ENCODE measurements around the gene SHBG. TPM values are rescaled to one million over a fixed set of nuclear protein-coding genes. Genes with fewer than 3 reads are reported as not detected.
A peak's percentile ranks its signal among the peaks of the same experiment; 100 is the strongest.

SHBG gene
- total RNA-seq, 4 donors from 2014 or later, result 2.1 to 38.0 (median 16.3) TPM

DNA sequence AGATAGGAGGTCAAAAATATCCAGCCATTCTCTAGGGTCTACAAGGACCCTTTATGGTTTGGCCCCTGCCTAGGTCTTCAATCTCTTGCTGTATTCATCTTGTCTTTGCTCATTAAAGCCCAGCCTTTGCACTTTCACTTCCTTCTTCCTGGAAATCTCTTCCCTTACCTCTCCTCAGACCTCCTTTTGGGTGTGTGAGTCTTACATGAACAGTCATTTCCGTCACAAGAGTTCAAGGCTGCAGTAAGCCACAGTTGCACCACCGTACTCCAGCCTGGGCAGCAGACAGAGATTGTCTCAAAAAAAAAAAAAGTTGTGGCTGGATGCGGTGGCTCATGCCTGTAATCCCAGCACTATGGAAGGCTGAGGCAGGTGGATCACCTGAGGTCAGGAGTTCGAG lies 14.8 kb downstream of the SHBG start:
- no peak overlapping the region for H3K27ac ChIP-seq
- peaks cover 0 to under 1% of the 10 kb centered on the region in 2 donors for H3K27me3 ChIP-seq
- TF ChIP-seq POLR2A (IDR thresholded peaks at IDR 0.05), result no peak
- TF ChIP-seq, protein P1, sequence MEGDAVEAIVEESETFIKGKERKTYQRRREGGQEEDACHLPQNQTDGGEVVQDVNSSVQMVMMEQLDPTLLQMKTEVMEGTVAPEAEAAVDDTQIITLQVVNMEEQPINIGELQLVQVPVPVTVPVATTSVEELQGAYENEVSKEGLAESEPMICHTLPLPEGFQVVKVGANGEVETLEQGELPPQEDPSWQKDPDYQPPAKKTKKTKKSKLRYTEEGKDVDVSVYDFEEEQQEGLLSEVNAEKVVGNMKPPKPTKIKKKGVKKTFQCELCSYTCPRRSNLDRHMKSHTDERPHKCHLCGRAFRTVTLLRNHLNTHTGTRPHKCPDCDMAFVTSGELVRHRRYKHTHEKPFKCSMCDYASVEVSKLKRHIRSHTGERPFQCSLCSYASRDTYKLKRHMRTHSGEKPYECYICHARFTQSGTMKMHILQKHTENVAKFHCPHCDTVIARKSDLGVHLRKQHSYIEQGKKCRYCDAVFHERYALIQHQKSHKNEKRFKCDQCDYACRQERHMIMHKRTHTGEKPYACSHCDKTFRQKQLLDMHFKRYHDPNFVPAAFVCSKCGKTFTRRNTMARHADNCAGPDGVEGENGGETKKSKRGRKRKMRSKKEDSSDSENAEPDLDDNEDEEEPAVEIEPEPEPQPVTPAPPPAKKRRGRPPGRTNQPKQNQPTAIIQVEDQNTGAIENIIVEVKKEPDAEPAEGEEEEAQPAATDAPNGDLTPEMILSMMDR (IDR thresholded peaks at IDR 0.05), result no peak
- no peaks in the 10 kb centered on the region for H3K4me1 ChIP-seq
- no peak for DNase-seq
- no peak overlapping the region for H3K4me3 ChIP-seq
- no peaks in the 10 kb centered on the region for H3K36me3 ChIP-seq
- H3K9me3 ChIP-seq, result no peaks in the 10 kb centered on the region

- Histone ChIP-seq H3K4me1 (peaks cover 0 to 16% (median 10%) of the 10 kb centered on the region in 4 donors), H3K27me3 (peaks cover 0 to 17% of the 10 kb centered on the region in 2 donors), H3K9me3 (no peaks in the 10 kb centered on the region), H3K4me3 (no peak overlapping the region), H3K27ac (no peak overlapping the region), H3K36me3 (no peaks in the 10 kb centered on the region)
- no peak for TF ChIP-seq POLR2A (IDR thresholded peaks at IDR 0.05)
- TF ChIP-seq, protein P1 (IDR thresholded peaks at IDR 0.05), result no peak
- no peak for DNase-seq
These were observed 16.5 kb downstream of the SHBG start for GRCh38 chr17:7646457-7646856.

DNA sequence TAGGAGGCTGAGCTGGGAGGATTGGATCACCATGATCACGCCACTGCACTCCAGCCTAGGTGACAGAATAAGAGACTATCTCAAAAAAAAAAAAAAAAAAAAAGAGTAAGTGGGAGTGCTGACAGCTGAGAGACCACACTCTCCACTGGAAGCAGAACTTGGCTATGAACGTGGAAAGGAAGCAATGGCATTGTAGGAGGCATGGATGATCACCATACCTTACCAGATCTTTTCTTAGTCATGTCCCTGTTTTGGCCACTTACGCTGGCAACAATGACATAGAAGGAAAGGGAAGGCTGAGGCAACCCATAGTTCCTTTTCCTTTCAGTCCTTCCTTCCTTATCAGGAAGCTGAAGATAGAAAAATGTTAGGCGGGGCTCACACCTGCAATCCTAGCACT lies 17.1 kb downstream of the SHBG start:
- no peak overlapping the region for H3K4me3 ChIP-seq
- TF ChIP-seq, protein P1 (IDR thresholded peaks at IDR 0.05), result no peak
- TF ChIP-seq POLR2A (IDR thresholded peaks at IDR 0.05), result no peak
- peaks cover 0 to 23% of the 10 kb centered on the region in 2 donors for H3K27me3 ChIP-seq
- H3K9me3 ChIP-seq, result no peaks in the 10 kb centered on the region
- H3K4me1 ChIP-seq, result peaks cover 0 to 20% (median 12%) of the 10 kb centered on the region in 4 donors
- H3K27ac ChIP-seq, result no peak overlapping the region
- DNase-seq, result no peak
- no peaks in the 10 kb centered on the region for H3K36me3 ChIP-seq

GRCh38 chr17:7650509-7651096 lies 20.7 kb downstream of the SHBG start, which contains the start of gene ATP1B2:
Gene ATP1B2, plus strand, starts transcription at chr17:7650926. Its CDS starts 593 bp downstream, at chr17:7651519.
- H3K36me3 ChIP-seq, result no peaks in the 10 kb centered on the region
- H3K27ac ChIP-seq, result peak within 1 kb of the TSS in 3 of 4 donors; percentile 26 to 46 (median 39)
- peaks cover 0 to 20% (median 12%) of the 10 kb centered on the region in 4 donors for H3K4me1 ChIP-seq
- H3K9me3 ChIP-seq, result no peaks in the 10 kb centered on the region
- TF ChIP-seq, protein P1 (IDR thresholded peaks at IDR 0.05), result no peak
- no peak for TF ChIP-seq POLR2A (IDR thresholded peaks at IDR 0.05)
- H3K27me3 ChIP-seq, result peaks cover 0 to 23% of the 10 kb centered on the region in 2 donors
- DNase-seq, result peak; percentile 74 to 90 (median 80)
- peak within 1 kb of the TSS; percentile 39 to 59 (median 56) for H3K4me3 ChIP-seq

- H3K36me3 ChIP-seq, result no peaks in the 10 kb centered on the region
- H3K9me3 ChIP-seq, result no peaks in the 10 kb centered on the region
- TF ChIP-seq POLR2A (IDR thresholded peaks at IDR 0.05), result no peak
- TF ChIP-seq, protein P1 (IDR thresholded peaks at IDR 0.05), result no peak
- peaks cover 0 to 20% (median 12%) of the 10 kb centered on the region in 4 donors for H3K4me1 ChIP-seq
- H3K4me3 ChIP-seq, result peak overlapping the region; percentile 39 to 59 (median 56)
- no peak for DNase-seq
- peak overlapping the region in 3 of 4 donors; percentile 26 to 46 (median 39) for H3K27ac ChIP-seq
- H3K27me3 ChIP-seq, result peaks cover 0 to 23% of the 10 kb centered on the region in 2 donors
These were observed 21.2 kb downstream of the SHBG start for GRCh38 chr17:7651097-7651664.

Measured in Peyer's patch (tissue), 4 donors.